GM21367 (cell line): ENCODE results near the gene TEX261.
A peak's percentile ranks its signal among the peaks of the same experiment; 100 is the strongest.
"Not testable (repeated sequence)": the region's sequence is repeated elsewhere in the genome, so short reads cannot be mapped to it uniquely, and the experiment has no call there.

Experiments
- ATAC-seq: cut with Tn5 transposase; IDR thresholded peaks from one replicate; pipeline ENCODE4 v1.9.1; 2021; ENCODE audit not compliant: unreplicated experiment

Gene TEX261

DNA sequence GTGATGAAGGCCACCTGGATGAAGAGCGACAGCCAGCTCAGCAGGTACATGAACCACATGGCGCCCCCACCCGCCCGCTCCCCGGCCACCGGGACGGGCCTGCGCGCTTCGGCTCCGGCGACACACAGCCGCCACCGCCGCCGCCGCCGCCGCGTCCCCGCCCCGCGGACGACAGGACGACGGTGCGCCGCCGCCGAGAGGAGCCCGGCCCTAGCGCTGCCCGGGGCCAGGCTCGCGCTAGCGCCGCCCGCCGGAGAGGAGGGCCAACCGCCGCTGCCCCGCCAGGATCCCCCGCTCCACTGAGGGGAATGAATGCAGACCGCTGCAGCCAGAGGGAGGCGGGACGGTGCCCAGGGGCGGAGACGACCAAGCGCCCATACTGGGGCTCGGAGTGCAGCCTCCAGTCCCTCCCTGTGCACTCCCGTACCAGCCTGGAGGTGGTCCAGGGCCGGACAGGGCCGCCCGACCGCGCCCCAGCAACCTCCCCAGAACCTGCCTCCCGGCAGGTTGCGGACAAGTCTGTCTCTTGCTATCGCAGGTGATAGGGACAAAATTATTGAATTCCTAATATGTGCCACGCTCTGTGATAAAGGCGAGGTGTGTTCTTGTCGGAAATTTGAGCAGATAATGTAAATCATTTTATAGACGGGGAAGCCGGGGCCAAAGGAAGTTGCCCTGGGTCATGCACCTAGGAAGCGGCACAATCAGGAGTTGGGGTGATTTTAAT, at the start of gene TEX261:
TSS of gene TEX261 (minus strand) at position 175 of the 727 bp plus-strand sequence. CDS start at position 59, 116 bp downstream.
- ATAC-seq = peak; percentile 94

GRCh38 chr2:71043531-71044407, 49.1 kb upstream of the TEX261 start:
- ATAC-seq = no peak

- no peak for ATAC-seq
Measured at GRCh38 chr2:71042287-71042686, 47.6 kb upstream of the TEX261 start.

DNA sequence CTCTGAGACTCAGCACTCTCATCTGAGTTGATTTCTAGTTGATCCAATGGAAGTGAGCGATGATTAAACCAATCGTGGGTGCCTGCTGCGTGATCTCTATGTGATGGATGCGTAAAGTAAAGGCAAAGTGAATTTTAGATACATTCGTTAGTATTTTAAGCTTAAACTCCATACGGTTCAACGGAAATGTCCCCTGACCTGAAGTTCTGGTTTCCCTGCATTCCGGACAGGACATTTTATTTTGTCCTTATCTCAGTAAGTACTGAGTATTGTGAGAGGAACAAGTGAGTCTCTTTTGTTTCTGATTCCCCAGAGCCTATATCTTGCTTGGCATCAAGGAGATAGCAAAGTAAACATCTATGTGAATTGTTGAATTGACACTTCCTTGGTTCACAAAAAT, 41.6 kb upstream of the TEX261 start:
- ATAC-seq = not testable (repeated sequence)

- ATAC-seq = not testable (repeated sequence)
Measured at GRCh38 chr2:71023553-71024243, 29.0 kb upstream of the TEX261 start.

- ATAC-seq = not testable (repeated sequence)
Measured at GRCh38 chr2:71021394-71021793, 26.7 kb upstream of the TEX261 start.

DNA sequence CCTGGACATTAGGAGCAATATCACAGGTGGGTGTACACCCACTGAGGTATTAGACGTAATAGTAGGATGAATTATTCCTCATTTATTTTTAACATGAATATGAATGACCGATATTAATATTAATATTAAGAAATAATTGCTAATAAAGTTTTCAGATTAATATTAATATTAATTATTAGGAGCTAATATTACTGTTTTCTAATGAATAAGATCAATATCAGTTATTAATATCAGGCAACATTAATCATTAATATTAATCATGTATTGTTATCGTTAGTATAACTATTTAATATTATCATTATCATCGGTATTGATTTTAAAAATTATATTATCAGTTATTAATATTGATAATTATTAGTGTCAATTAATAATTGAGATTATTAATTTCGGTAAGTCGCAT, 25.3 kb upstream of the TEX261 start:
- ATAC-seq = not testable (repeated sequence)

DNA sequence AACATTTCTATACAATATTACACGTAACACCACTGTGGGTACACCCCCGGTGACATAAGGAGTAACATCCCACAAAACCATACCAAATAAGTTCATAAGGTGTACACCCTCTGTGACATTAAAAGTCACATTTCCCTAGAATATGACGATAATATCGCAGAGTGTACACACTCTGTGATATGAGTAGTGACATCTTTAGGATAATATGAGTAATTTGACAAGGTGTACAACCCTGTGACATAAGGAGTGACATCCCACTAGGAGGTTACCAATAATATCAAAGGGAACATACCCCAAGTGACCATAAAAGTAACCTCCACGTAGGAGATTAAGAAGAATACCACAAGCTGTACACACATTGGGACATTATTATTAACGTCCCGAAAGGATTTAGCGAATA, 24.0 kb upstream of the TEX261 start:
- ATAC-seq = no peak

GRCh38 chr2:71011786-71012185, 17.1 kb upstream of the TEX261 start:
- not testable (repeated sequence) for ATAC-seq

DNA sequence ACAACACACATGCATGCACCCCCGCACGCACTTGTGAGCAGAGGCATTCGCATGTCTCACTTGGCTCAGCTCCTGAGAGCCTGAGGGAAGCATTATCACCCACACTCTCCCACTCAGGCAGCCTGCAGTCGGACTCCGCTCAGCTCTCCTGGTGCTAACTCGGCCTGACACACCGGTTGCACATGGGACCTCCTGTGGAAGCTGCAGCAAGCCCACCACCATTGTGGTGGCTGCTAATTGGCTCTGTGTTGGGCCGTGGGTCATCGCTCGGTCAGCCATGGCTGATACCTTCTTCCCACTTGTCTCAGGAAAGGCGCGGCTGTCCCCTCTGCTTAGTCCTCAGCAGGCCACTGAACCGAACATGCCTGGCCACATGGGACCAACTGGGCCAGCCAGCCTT, 13.7 kb upstream of the TEX261 start:
- ATAC-seq = no peak

GRCh38 chr2:71006955-71007799, 12.5 kb upstream of the TEX261 start:
- no peak for ATAC-seq

GRCh38 chr2:71006323-71006722, 11.7 kb upstream of the TEX261 start:
- no peak for ATAC-seq

GRCh38 chr2:71005271-71006202, 10.9 kb upstream of the TEX261 start:
- ATAC-seq = no peak

GRCh38 chr2:71004857-71005256, 10.2 kb upstream of the TEX261 start:
- ATAC-seq = no peak

DNA sequence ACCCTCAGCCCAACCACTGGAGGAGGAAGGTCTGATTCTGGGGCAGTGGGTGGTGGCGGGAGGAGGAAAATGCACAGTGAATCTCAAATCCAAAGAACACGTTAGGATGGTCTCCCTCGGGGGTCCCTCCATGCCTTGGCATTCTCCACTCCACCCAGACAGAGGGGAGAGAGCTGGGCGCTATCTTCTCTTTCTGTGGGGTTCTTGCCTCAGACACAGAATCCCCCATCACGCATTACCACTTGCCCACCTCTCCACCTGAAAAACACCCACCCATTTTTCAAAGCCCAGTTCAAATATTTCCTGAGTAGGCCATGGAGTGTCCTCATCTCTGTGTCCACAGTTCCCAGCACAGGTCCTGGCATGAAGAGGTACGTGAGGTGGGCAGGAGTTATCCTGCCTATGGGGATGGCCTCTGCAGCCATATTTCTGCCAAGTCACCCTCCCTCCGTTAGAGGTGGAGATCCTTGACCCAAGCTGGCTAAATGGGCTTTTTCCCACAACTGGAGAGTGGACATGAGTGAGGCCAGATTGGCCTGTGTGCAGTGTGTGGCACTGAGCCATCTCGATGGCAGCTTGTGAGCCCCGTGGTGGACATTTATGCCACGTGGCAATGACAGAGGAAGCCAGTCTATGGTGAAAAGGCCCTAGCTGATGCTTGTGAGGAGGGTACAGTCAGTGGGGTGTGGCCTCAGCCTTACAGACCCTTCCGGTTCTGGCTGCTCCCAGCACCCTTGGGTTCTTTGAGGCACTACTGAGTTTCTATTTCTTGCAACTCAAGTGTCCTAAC, 9.5 kb upstream of the TEX261 start:
- no peak for ATAC-seq

- no peak for ATAC-seq
Measured at GRCh38 chr2:71003396-71003795, 8.7 kb upstream of the TEX261 start.

- ATAC-seq = no peak
Measured at GRCh38 chr2:71001981-71002570, 7.4 kb upstream of the TEX261 start.

DNA sequence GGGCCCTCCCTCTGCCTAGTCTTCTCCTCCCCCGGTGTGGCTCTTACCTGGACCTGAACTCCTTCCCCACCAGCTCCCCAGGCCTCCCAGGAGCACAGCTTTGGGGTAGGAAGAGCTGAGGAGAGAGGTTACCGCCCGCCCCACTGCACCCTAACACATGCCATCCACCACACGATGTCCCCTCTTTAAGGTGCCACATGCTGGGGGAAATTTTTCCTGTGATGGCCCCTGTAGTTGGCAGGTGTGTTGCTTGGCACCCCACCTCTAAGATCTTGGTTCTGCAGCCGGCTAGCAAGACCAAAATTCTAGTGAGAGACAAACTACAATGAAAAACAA, 6.9 kb upstream of the TEX261 start:
- no peak for ATAC-seq
